HCT116 (cell line): Measurements from ENCODE around the gene SLC6A11.

Experiments used
- CBX3 ChIP-seq: IDR thresholded peaks from 2 replicates; pipeline ENCODE4 v1.6.1; 2012; ENCODE audit warnings: low read depth
- CTCF ChIP-seq, 3 experiments: fragments of 200-600 bp in 1 of 3; sonication (generic) in 1 of 3; IDR thresholded peaks in 2 of 3; conservative IDR thresholded peaks in 1 of 3; 2 replicates each; pipeline ENCODE4 v1.5.1; 2012 to 2017; ENCODE audit warnings: low read depth in 2 of 3, low read length in 2 of 3, antibody characterized with exemption in 1 of 3, borderline replicate concordance in 1 of 3, control low read depth in 1 of 3, mild to moderate bottlenecking in 1 of 3, mixed read lengths in 1 of 3, mixed run types in 1 of 3, moderate library complexity in 1 of 3; ENCODE audit not compliant: insufficient read depth in 1 of 3
- EZH2phosphoT487 ChIP-seq: fragments of 200-600 bp; IDR thresholded peaks from 2 replicates; pipeline ENCODE4 v1.6.1; 2018; ENCODE audit warnings: antibody characterized with exemption, borderline replicate concordance
- POLR2A ChIP-seq: IDR thresholded peaks from 2 replicates; pipeline ENCODE4 v1.7.0; 2011; ENCODE audit warnings: borderline replicate concordance; ENCODE audit not compliant: insufficient read depth, insufficient read length; ENCODE audit errors: extremely low read depth
- POLR2AphosphoS5 ChIP-seq: IDR thresholded peaks from 2 replicates; pipeline ENCODE4 v1.6.1; 2011; ENCODE audit warnings: mild to moderate bottlenecking, low read depth, low read length, moderate library complexity
- RAD21 ChIP-seq: IDR thresholded peaks from 2 replicates; pipeline ENCODE4 v1.6.1; 2012; ENCODE audit warnings: low read depth, mild to moderate bottlenecking
- REST ChIP-seq: IDR thresholded peaks from 2 replicates; pipeline ENCODE4 v1.6.1; 2012; ENCODE audit warnings: low read depth
- SRF ChIP-seq: IDR thresholded peaks from 2 replicates; pipeline ENCODE4 v1.6.1; 2012; ENCODE audit warnings: low read depth
- TCF7L2 ChIP-seq: IDR thresholded peaks from 2 replicates; pipeline ENCODE4 v1.7.0; 2011; ENCODE audit warnings: borderline replicate concordance, inconsistent platforms; ENCODE audit not compliant: insufficient read depth, insufficient read length; ENCODE audit errors: extremely low read depth
- YY1 ChIP-seq: IDR thresholded peaks from 2 replicates; pipeline ENCODE4 v1.6.1; 2011; ENCODE audit warnings: low read length, low read depth, moderate library complexity, mild to moderate bottlenecking; ENCODE audit not compliant: insufficient replicate concordance; ENCODE audit errors: extremely low read depth
- ZNF274 ChIP-seq: fragments of 200-500 bp; sonication (Bioruptor generic); IDR thresholded peaks from 2 replicates; pipeline ENCODE4 v1.6.1; 2014; ENCODE audit warnings: mild to moderate bottlenecking, low read depth, low read length, inconsistent platforms
- TF ChIP-seq, protein P1 (sequence below): IDR thresholded peaks from 2 replicates; pipeline ENCODE4 v1.6.1; 2011; ENCODE audit warnings: mild to moderate bottlenecking, low read length, moderate library complexity; ENCODE audit not compliant: insufficient replicate concordance; ENCODE audit errors: extremely low read depth

DNA sequence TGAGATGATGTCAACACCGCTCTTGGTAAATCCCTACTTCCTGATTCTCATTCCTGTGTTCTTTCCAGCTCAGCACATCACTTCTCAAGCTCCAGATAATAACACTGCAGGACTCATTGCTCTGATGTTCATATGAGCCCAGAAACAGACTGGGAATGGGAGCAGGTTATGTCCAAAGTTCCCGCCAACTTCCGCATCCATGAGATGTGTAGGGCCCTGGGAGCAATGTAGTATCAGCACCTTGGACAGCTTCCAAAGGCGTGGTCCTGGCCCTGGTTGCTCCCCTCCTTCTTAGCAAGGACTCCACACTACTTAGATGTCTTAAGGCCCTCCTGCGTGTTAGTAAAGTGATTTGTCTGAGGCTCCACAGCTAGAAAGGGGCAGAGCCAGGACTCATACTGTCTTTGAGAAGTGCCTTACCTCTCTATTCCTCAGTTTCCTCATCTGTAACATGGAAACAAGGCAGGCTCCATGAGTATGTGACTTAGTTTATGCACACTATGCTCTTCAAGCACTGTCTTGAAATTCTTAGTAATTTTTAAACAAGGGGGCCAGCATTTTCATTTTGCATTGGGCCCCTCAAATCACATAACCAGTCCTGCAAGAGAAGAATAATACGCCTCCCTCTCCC, 148.6 kb downstream of the SLC6A11 start:
- TF ChIP-seq TCF7L2 (no peak), CTCF (IDR thresholded peaks at IDR 0.05 in 2 of 3, conservative IDR thresholded peaks at IDR 0.05 in 1 of 3; ENCODE audit: borderline replicate concordance in 1 of 3, insufficient read depth in 1 of 3, low read depth in 2 of 3, low read length in 2 of 3) (no peak), POLR2AphosphoS5 (no peak), REST (peak; percentile 86), SRF (no peak), EZH2phosphoT487 (no peak), CBX3 (no peak), RAD21 (no peak), POLR2A (no peak), YY1 (no peak), ZNF274 (no peak)
- TF ChIP-seq, protein P1, sequence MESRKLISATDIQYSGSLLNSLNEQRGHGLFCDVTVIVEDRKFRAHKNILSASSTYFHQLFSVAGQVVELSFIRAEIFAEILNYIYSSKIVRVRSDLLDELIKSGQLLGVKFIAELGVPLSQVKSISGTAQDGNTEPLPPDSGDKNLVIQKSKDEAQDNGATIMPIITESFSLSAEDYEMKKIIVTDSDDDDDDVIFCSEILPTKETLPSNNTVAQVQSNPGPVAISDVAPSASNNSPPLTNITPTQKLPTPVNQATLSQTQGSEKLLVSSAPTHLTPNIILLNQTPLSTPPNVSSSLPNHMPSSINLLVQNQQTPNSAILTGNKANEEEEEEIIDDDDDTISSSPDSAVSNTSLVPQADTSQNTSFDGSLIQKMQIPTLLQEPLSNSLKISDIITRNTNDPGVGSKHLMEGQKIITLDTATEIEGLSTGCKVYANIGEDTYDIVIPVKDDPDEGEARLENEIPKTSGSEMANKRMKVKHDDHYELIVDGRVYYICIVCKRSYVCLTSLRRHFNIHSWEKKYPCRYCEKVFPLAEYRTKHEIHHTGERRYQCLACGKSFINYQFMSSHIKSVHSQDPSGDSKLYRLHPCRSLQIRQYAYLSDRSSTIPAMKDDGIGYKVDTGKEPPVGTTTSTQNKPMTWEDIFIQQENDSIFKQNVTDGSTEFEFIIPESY, result no peak
